PC-3 (cell line): ENCODE results near the gene SYT9. TPM values are rescaled to one million over a fixed set of nuclear protein-coding genes. Genes with fewer than 3 reads are reported as not detected.

Experiments used
- ATAC-seq: fragments of 200-7000 bp; cut with Tn5 transposase; 2 replicates; pipeline ENCODE4 v1.9.1; 2020; ENCODE audit warnings: mild to moderate bottlenecking, moderate library complexity
- BruUV-seq: library from RNA; stranded (reverse); fragments of 400-500 nt; replicated peaks from 2 replicates; lab custom pipeline; 2021; lab: Mats Ljungman, UMichigan
- CTCF ChIA-PET: fragments of 300-600 bp; sonication (Branson Sonifier 250); formaldehyde crosslinking; loops from one replicate; lab custom pipeline; 2022; ENCODE audit warnings: antibody characterized with exemption; lab: Charles Lee
- POLR2A ChIA-PET: fragments of 300-600 bp; sonication (Branson Sonifier 250); formaldehyde crosslinking; loops from one replicate; lab custom pipeline; 2022; ENCODE audit warnings: antibody characterized with exemption; ENCODE audit not compliant: unreplicated experiment; lab: Charles Lee
- DNase-seq: peaks from one replicate; pipeline ENCODE4 v3.0.0-alpha.2; 2015
- H2AFZ ChIP-seq: fragments of 300-600 bp; sonication (generic); 2 replicates; pipeline ENCODE4 v1.6.0; 2016; ENCODE audit warnings: antibody characterized with exemption, low read length
- H3F3A ChIP-seq: fragments of 300-600 bp; sonication (generic); one replicate; pipeline ENCODE4 v1.6.0; 2017; ENCODE audit warnings: antibody characterized with exemption, low read length, control low read depth, mild to moderate bottlenecking; ENCODE audit not compliant: unreplicated experiment
- H3K27ac ChIP-seq: fragments of 300-600 bp; sonication (generic); 2 replicates; pipeline ENCODE4 v1.5.1; 2016; ENCODE audit warnings: mild to moderate bottlenecking, low read length
- H3K27me3 ChIP-seq: fragments of 300-600 bp; sonication (generic); 2 replicates; pipeline ENCODE4 v1.6.1; 2016; ENCODE audit warnings: low read length, mixed read lengths
- H3K36me3 ChIP-seq: fragments of 300-600 bp; sonication (generic); 2 replicates; pipeline ENCODE4 v1.6.1; 2016; ENCODE audit warnings: low read depth, mixed run types, low read length, mixed read lengths
- H3K4me1 ChIP-seq: fragments of 300-600 bp; sonication (generic); 2 replicates; pipeline ENCODE4 v1.5.1; 2016; ENCODE audit warnings: low read length; ENCODE audit not compliant: insufficient read depth
- H3K4me2 ChIP-seq: fragments of 300-600 bp; sonication (generic); 2 replicates; pipeline ENCODE4 v1.6.0; 2016; ENCODE audit warnings: low read length
- H3K4me3 ChIP-seq: fragments of 300-600 bp; sonication (generic); 2 replicates; pipeline ENCODE4 v1.5.1; 2016; ENCODE audit warnings: mild to moderate bottlenecking, low read length, mixed read lengths
- H3K79me2 ChIP-seq: fragments of 300-600 bp; sonication (generic); 2 replicates; pipeline ENCODE4 v1.6.1; 2017; ENCODE audit warnings: low read length, mixed read lengths
- H3K9ac ChIP-seq: fragments of 300-600 bp; sonication (generic); 2 replicates; pipeline ENCODE4 v1.6.0; 2016; ENCODE audit warnings: mild to moderate bottlenecking, low read length
- H3K9me2 ChIP-seq: fragments of 300-600 bp; sonication (generic); replicated peaks from 2 replicates; pipeline ENCODE4 v1.6.1; 2016; ENCODE audit warnings: mixed run types, low read length, mixed read lengths
- H3K9me3 ChIP-seq: fragments of 300-600 bp; sonication (generic); 2 replicates; pipeline ENCODE4 v1.6.1; 2016; ENCODE audit warnings: low read length, mixed read lengths
- H4K20me1 ChIP-seq: fragments of 300-600 bp; sonication (generic); 2 replicates; pipeline ENCODE4 v1.6.1; 2016; ENCODE audit warnings: low read length, mixed read lengths
- CTCF ChIP-seq: fragments of 300-600 bp; sonication (generic); conservative IDR thresholded peaks from 2 replicates; pipeline ENCODE4 v1.5.1; 2017; ENCODE audit warnings: antibody characterized with exemption, low read depth, mild to moderate bottlenecking, low read length
- EZH2 ChIP-seq: fragments of 300-600 bp; sonication (generic); IDR thresholded peaks from one replicate; pipeline ENCODE4 v1.6.1; 2017; ENCODE audit warnings: antibody characterized with exemption, mild to moderate bottlenecking, low read length; ENCODE audit not compliant: unreplicated experiment
- EZH2phosphoT487 ChIP-seq: fragments of 300-600 bp; sonication (generic); IDR thresholded peaks from 2 replicates; pipeline ENCODE4 v1.6.1; 2018; ENCODE audit warnings: mild to moderate bottlenecking, antibody characterized with exemption, low read length, borderline replicate concordance
- intact Hi-C: fragments of 100-400 bp; cut with micrococcal nuclease; formaldehyde crosslinking; loops from 2 replicates; pipeline ENCODE4 v1.9.0; 2023
- total RNA-seq: library from RNA; depleted of rRNA; stranded (reverse); fragments of >200 nt; gene quantifications from 2 replicates; pipeline ENCODE4 v1.2.3, GENCODE V29; 2014

The SYT9 gene
- total RNA-seq, 1 experiment from 2014 or later, result 6.3 TPM

- no peak overlapping the region for H2AFZ ChIP-seq
- BruUV-seq, result no TSS peak
- TF ChIP-seq EZH2phosphoT487 (no peak), EZH2 (no peak), CTCF (no peak)
- H3K27me3 ChIP-seq, result no peaks in the 10 kb centered on the region
- no peaks in the 10 kb centered on the region for H3K9me3 ChIP-seq
- intact Hi-C loops, result no loop called here
- no peak overlapping the region for H3K9ac ChIP-seq
- H3K9me2 ChIP-seq, result no peaks in the 10 kb centered on the region
- no peak for DNase-seq
- H3K4me2 ChIP-seq, result no peak overlapping the region
- H3K27ac ChIP-seq, result no peak overlapping the region
- no peaks in the 10 kb centered on the region for H3K79me2 ChIP-seq
- H4K20me1 ChIP-seq, result no peaks in the 10 kb centered on the region
- ChIA-PET CTCF (no interaction called here), POLR2A (no interaction called here)
- no peak overlapping the region for H3K4me3 ChIP-seq
- no peaks in the 10 kb centered on the region for H3F3A ChIP-seq
- no peaks in the 10 kb centered on the region for H3K4me1 ChIP-seq
- no peak for ATAC-seq
- no peaks in the 10 kb centered on the region for H3K36me3 ChIP-seq
Observed at GRCh38 chr11:7275133-7275532, 23.4 kb downstream of the SYT9 start.

- POLR2A ChIA-PET, result no interaction called here
- peak; percentile 68 for ATAC-seq
- peak; percentile 69 for DNase-seq
Observed at GRCh38 chr11:7278314-7278917, 26.7 kb downstream of the SYT9 start.

More at GRCh38 chr11:7278314-7278917, 26.7 kb downstream of the SYT9 start:
- H3K4me2 ChIP-seq, result no peak overlapping the region
- H3F3A ChIP-seq, result no peaks in the 10 kb centered on the region
- TF ChIP-seq CTCF (peak; percentile 84), EZH2 (no peak)
- no peak overlapping the region for H3K27ac ChIP-seq
- intact Hi-C loops, result loop anchor here (1.0 to 2.0 kb wide), 2 partner anchors 134 to 180 kb away; no protein-coding TSS in a partner anchor
- H3K9me3 ChIP-seq, result no peaks in the 10 kb centered on the region
- BruUV-seq, result no TSS peak
- no peak overlapping the region for H2AFZ ChIP-seq
- H3K36me3 ChIP-seq, result no peaks in the 10 kb centered on the region
- no peaks in the 10 kb centered on the region for H3K79me2 ChIP-seq
- no peaks in the 10 kb centered on the region for H4K20me1 ChIP-seq
- H3K4me3 ChIP-seq, result no peak overlapping the region
- no peak overlapping the region for H3K9ac ChIP-seq
- H3K4me1 ChIP-seq, result peaks cover 21% of the 10 kb centered on the region
- CTCF ChIA-PET, result interaction anchor here (0.6 to 2.1 kb wide), 3 partner anchors 40 to 134 kb away, joined by 3 to 8 read pairs (median 3); no protein-coding TSS in a partner anchor
- H3K9me2 ChIP-seq, result no peaks in the 10 kb centered on the region
- no peaks in the 10 kb centered on the region for H3K27me3 ChIP-seq
